ENCODE results near the gene MTX1. TPM values are rescaled to one million over a fixed set of nuclear protein-coding genes. Genes with fewer than 3 reads are reported as not detected.
"Not testable (repeated sequence)": the region's sequence is repeated elsewhere in the genome, so short reads cannot be mapped to it uniquely, and the experiment has no call there.

Gene MTX1
- total RNA-seq, 2 experiments from 2014 or later = 43.9 to 70.2 TPM

GRCh38 chr1:155245163-155245524 is 36.6 kb downstream of the MTX1 start:
- TF ChIP-seq EZH2phosphoT487 (IDR thresholded peaks at IDR 0.05; ENCODE audit: borderline replicate concordance, low read depth, low read length) = no peak
- TF ChIP-seq, protein P1, sequence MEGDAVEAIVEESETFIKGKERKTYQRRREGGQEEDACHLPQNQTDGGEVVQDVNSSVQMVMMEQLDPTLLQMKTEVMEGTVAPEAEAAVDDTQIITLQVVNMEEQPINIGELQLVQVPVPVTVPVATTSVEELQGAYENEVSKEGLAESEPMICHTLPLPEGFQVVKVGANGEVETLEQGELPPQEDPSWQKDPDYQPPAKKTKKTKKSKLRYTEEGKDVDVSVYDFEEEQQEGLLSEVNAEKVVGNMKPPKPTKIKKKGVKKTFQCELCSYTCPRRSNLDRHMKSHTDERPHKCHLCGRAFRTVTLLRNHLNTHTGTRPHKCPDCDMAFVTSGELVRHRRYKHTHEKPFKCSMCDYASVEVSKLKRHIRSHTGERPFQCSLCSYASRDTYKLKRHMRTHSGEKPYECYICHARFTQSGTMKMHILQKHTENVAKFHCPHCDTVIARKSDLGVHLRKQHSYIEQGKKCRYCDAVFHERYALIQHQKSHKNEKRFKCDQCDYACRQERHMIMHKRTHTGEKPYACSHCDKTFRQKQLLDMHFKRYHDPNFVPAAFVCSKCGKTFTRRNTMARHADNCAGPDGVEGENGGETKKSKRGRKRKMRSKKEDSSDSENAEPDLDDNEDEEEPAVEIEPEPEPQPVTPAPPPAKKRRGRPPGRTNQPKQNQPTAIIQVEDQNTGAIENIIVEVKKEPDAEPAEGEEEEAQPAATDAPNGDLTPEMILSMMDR (conservative IDR thresholded peaks at IDR 0.05; ENCODE audit: low read length) = no peak
- POLR2A ChIA-PET = interaction anchor here (0.7 to 1.2 kb wide), 5 partner anchors 20 to 203 kb away, joined by 3 to 4 read pairs (median 3); partner anchors contain the start of gene FDPS
- peaks cover 16% of the 10 kb centered on the region; the same call in 1 of the 2 replicates for H3K79me2 ChIP-seq (ENCODE audit: insufficient read depth, low read depth, low read length)
- peak overlapping the region; percentile 47; the same call in 1 of the 2 replicates for H2AFZ ChIP-seq (ENCODE audit: low read length)
- H3K4me3 ChIP-seq (ENCODE audit: low read depth, low read length, poor library complexity, severe bottlenecking) = peak overlapping the region; percentile 56
- no peaks in the 10 kb centered on the region for H4K20me1 ChIP-seq (ENCODE audit: insufficient read depth, low read length)
- H3K4me2 ChIP-seq (ENCODE audit: low read length) = peak overlapping the region; percentile 67
- intact Hi-C loops (cut with micrococcal nuclease; ENCODE audit: unreplicated experiment) = no loop called here
- H3K9me2 ChIP-seq (ENCODE audit: insufficient read depth, low read length) = no peaks in the 10 kb centered on the region
- peak overlapping the region; percentile 66 for H3K27ac ChIP-seq (ENCODE audit: low read depth, low read length, poor library complexity, severe bottlenecking)
- DNase-seq (ENCODE audit: low spot score) = no peak
- TSS peak; percentile 98 for BruUV-seq (replicated peaks)
- H3K4me1 ChIP-seq (ENCODE audit: insufficient read depth, low read length, poor library complexity, severe bottlenecking) = peaks cover 42% of the 10 kb centered on the region
- H3K36me3 ChIP-seq (ENCODE audit: insufficient read depth, low read length) = 0 out of 2 replicates have a peak, but pooled peaks cover 7% of the 10 kb centered on the region
- no peaks in the 10 kb centered on the region for H3K9me3 ChIP-seq (ENCODE audit: low read length)
- CTCF ChIA-PET (ENCODE audit: unreplicated experiment) = interaction anchor here (0.8 kb wide), 1 partner anchor 279 kb away, joined by 4 read pairs; no protein-coding TSS in a partner anchor

- H3K27ac ChIP-seq (ENCODE audit: low read depth, low read length, poor library complexity, severe bottlenecking); POLR2A ChIA-PET: not testable (repeated sequence)
Measured at GRCh38 chr1:155246796-155247195, 38.3 kb downstream of the MTX1 start.

GRCh38 chr1:155247667-155248553 is 39.4 kb downstream of the MTX1 start:
- no peak overlapping the region for H3K4me3 ChIP-seq (ENCODE audit: low read depth, low read length, poor library complexity, severe bottlenecking)
- no peaks in the 10 kb centered on the region for H3K9me2 ChIP-seq (ENCODE audit: insufficient read depth, low read length)
- H3K4me2 ChIP-seq (ENCODE audit: low read length) = no peak overlapping the region
- no TSS peak for BruUV-seq (replicated peaks)
- H2AFZ ChIP-seq (ENCODE audit: low read length) = no peak overlapping the region
- no peaks in the 10 kb centered on the region for H4K20me1 ChIP-seq (ENCODE audit: insufficient read depth, low read length)
- intact Hi-C loops (cut with micrococcal nuclease; ENCODE audit: unreplicated experiment) = no loop called here
- CTCF ChIA-PET (ENCODE audit: unreplicated experiment) = no interaction called here
- peaks cover 14% of the 10 kb centered on the region; the same call in 1 of the 2 replicates for H3K79me2 ChIP-seq (ENCODE audit: insufficient read depth, low read depth, low read length)
- POLR2A ChIA-PET = interaction anchor here (0.5 kb wide), 1 partner anchor 102 kb away, joined by 6 read pairs; no protein-coding TSS in a partner anchor
- H3K4me1 ChIP-seq (ENCODE audit: insufficient read depth, low read length, poor library complexity, severe bottlenecking) = peaks cover 27% of the 10 kb centered on the region
- TF ChIP-seq, protein P1 (conservative IDR thresholded peaks at IDR 0.05; ENCODE audit: low read length) = no peak
- TF ChIP-seq EZH2phosphoT487 (IDR thresholded peaks at IDR 0.05; ENCODE audit: borderline replicate concordance, low read depth, low read length) = no peak
- DNase-seq (ENCODE audit: low spot score) = no peak
- H3K27ac ChIP-seq (ENCODE audit: low read depth, low read length, poor library complexity, severe bottlenecking) = no peak overlapping the region
- H3K36me3 ChIP-seq (ENCODE audit: insufficient read depth, low read length) = peaks cover 7% of the 10 kb centered on the region; the same call in 1 of the 2 replicates
- no peaks in the 10 kb centered on the region for H3K9me3 ChIP-seq (ENCODE audit: low read length)

More at GRCh38 chr1:155246796-155247195, 38.3 kb downstream of the MTX1 start:
- H3K9me2 ChIP-seq (ENCODE audit: insufficient read depth, low read length); H3K4me2 ChIP-seq (ENCODE audit: low read length); H4K20me1 ChIP-seq (ENCODE audit: insufficient read depth, low read length); H3K36me3 ChIP-seq (ENCODE audit: insufficient read depth, low read length); BruUV-seq (replicated peaks); DNase-seq (ENCODE audit: low spot score); H3K4me3 ChIP-seq (ENCODE audit: low read depth, low read length, poor library complexity, severe bottlenecking); intact Hi-C loops (cut with micrococcal nuclease; ENCODE audit: unreplicated experiment); H2AFZ ChIP-seq (ENCODE audit: low read length); CTCF ChIA-PET (ENCODE audit: unreplicated experiment); H3K9me3 ChIP-seq (ENCODE audit: low read length): not testable (repeated sequence)
- H3K79me2 ChIP-seq (ENCODE audit: insufficient read depth, low read depth, low read length) = peaks cover 16% of the 10 kb centered on the region; the same call in 1 of the 2 replicates
- H3K4me1 ChIP-seq (ENCODE audit: insufficient read depth, low read length, poor library complexity, severe bottlenecking) = peaks cover 38% of the 10 kb centered on the region

Measured in OCI-LY7 (cell line).